Endodermal cell (in vitro differentiated cells): ENCODE data around the gene NCLN. TPM values are rescaled to one million over a fixed set of nuclear protein-coding genes. Genes with fewer than 3 reads are reported as not detected.
A peak's percentile ranks its signal among the peaks of the same experiment; 100 is the strongest.

ENCODE experiments used
- DNase-seq: peaks from one replicate; pipeline ENCODE4 v3.0.0-alpha.2; 2017
- H3K27ac ChIP-seq: 2 replicates; pipeline ENCODE4 v1.5.1; 2013; ENCODE audit warnings: mild to moderate bottlenecking, low read depth, low read length, moderate library complexity
- H3K27me3 ChIP-seq: 2 replicates; pipeline ENCODE4 v1.6.1; 2013; ENCODE audit warnings: mild to moderate bottlenecking, low read length, moderate library complexity; ENCODE audit not compliant: insufficient read depth, control insufficient read depth, poor library complexity, severe bottlenecking
- H3K36me3 ChIP-seq: 2 replicates; pipeline ENCODE4 v1.7.0; 2013; ENCODE audit warnings: mild to moderate bottlenecking, low read length, moderate library complexity; ENCODE audit not compliant: control insufficient read depth, insufficient read depth
- H3K4me1 ChIP-seq: one replicate; pipeline ENCODE4 v1.7.0; 2013; ENCODE audit warnings: low read length; ENCODE audit not compliant: control insufficient read depth, insufficient read depth
- H3K4me3 ChIP-seq: 2 replicates; pipeline ENCODE4 v1.5.1; 2013; ENCODE audit warnings: mild to moderate bottlenecking, low read length, moderate library complexity
- H3K9ac ChIP-seq: 2 replicates; pipeline ENCODE4 v1.6.1; 2013; ENCODE audit warnings: mild to moderate bottlenecking, low read length, moderate library complexity; ENCODE audit not compliant: poor library complexity, severe bottlenecking; ENCODE audit errors: extremely low read depth
- H3K9me3 ChIP-seq: 2 replicates; pipeline ENCODE4 v1.6.1; 2013; ENCODE audit warnings: mild to moderate bottlenecking, low read length, moderate library complexity; ENCODE audit not compliant: control insufficient read depth
- H3K27ac Mint-ChIP-seq: 2 replicates; pipeline ENCODE4 v1.8.0; 2020; ENCODE audit warnings: mixed read lengths
- H3K27me3 Mint-ChIP-seq: 2 replicates; pipeline ENCODE4 v1.8.0; 2021; ENCODE audit warnings: mild to moderate bottlenecking, mixed read lengths; ENCODE audit not compliant: insufficient read depth
- H3K36me3 Mint-ChIP-seq: 2 replicates; pipeline ENCODE4 v1.8.0; 2020; ENCODE audit warnings: low read depth, mixed read lengths
- H3K4me1 Mint-ChIP-seq: 2 replicates; pipeline ENCODE4 v1.8.0; 2020; ENCODE audit warnings: mixed read lengths
- H3K4me3 Mint-ChIP-seq: 2 replicates; pipeline ENCODE4 v1.8.0; 2020; ENCODE audit warnings: mild to moderate bottlenecking, moderate library complexity, mixed read lengths
- H3K9me3 Mint-ChIP-seq: 2 replicates; pipeline ENCODE4 v1.8.0; 2020; ENCODE audit warnings: mild to moderate bottlenecking, mixed read lengths
- WGBS, 2 experiments: methylation state at CpG; one replicate each; pipeline versions ENCODE4 v1.1.5 to v1.1.7; 2013; ENCODE audit warnings: missing lambda C conversion rate in 2 of 2, mixed read lengths in 1 of 2; ENCODE audit not compliant: insufficient coverage in 1 of 2, insufficient read length in 1 of 2; 5-methylcytosine and 5-hydroxymethylcytosine counted together
- total RNA-seq, 2 donors: library from RNA; stranded (reverse); fragmentation: NEBNext Ultra II Directional in 1 of 2; extraction: Animal tissue kit (Norgen Biotek cat#: 25700) in 1 of 2; gene quantifications; 2 replicates in 1 of 2; 3 replicates in 1 of 2; pipeline ENCODE4 v1.2.1, GENCODE V29; 2021
- TF ChIP-seq, protein P1 (sequence below): fragments of 200-600 bp; sonication (generic); conservative IDR thresholded peaks from 2 replicates; pipeline ENCODE4 v1.5.0; 2021; ENCODE audit warnings: antibody characterized with exemption, mild to moderate bottlenecking

NCLN gene
- total RNA-seq, 2 donors from 2014 or later: 80.6 to 91.2 TPM

DNA sequence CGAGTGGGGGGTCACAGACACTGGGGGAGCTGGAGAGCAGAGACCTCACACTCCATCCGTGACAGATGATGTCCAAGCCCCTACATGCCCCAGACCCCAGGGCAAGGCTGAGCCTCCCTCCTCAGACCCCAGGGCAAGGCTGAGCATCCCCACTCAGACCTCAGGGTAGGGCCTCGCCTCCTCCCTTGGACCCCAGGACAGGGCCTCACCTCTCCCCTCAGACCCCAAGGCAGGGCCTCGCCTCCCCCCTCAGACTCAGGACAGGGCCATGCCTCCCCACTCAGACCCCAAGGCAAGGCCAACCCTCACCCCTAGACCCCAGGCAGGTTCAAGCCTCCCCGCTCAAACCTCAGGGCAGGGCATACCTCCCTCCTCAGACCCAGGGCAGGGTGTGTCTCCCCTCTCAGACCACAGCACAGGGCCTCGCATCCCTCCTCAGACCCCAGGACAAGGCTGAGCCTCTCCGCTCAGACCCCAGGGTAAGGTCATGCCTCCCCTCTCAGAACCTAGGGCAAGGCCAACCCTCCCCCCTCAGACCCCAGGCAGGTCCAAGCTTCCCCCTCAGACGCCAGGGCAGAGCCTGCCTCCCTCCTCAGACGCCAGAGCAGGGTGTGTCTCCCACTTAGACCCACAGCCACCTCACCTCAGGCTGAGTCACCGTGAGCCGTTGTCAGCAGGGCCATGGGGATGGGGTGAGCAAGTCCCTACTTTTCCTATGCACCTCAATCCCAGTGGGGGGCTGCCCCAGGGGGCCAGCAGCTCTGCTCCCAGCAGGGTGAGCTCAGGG, 8.8 kb upstream of the NCLN start:
- Mint-ChIP-seq H3K27me3 (no peaks in the 10 kb centered on the region), H3K36me3 (no peaks in the 10 kb centered on the region), H3K4me1 (no peaks in the 10 kb centered on the region), H3K27ac (no peak overlapping the region), H3K9me3 (no peaks in the 10 kb centered on the region), H3K4me3 (no peak overlapping the region)
- H3K27ac ChIP-seq: no peak overlapping the region
- H3K9ac ChIP-seq: no peak overlapping the region
- H3K36me3 ChIP-seq: no peaks in the 10 kb centered on the region
- H3K4me1 ChIP-seq: no peaks in the 10 kb centered on the region
- WGBS, 2 experiments: 84% methylated on average over 11 of the region's 11 CpGs; no CpG with 5 or more reads in 1 of the 2 experiments
- TF ChIP-seq, protein P1, sequence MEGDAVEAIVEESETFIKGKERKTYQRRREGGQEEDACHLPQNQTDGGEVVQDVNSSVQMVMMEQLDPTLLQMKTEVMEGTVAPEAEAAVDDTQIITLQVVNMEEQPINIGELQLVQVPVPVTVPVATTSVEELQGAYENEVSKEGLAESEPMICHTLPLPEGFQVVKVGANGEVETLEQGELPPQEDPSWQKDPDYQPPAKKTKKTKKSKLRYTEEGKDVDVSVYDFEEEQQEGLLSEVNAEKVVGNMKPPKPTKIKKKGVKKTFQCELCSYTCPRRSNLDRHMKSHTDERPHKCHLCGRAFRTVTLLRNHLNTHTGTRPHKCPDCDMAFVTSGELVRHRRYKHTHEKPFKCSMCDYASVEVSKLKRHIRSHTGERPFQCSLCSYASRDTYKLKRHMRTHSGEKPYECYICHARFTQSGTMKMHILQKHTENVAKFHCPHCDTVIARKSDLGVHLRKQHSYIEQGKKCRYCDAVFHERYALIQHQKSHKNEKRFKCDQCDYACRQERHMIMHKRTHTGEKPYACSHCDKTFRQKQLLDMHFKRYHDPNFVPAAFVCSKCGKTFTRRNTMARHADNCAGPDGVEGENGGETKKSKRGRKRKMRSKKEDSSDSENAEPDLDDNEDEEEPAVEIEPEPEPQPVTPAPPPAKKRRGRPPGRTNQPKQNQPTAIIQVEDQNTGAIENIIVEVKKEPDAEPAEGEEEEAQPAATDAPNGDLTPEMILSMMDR: no peak
- DNase-seq: no peak
- H3K4me3 ChIP-seq: no peak overlapping the region
- no peaks in the 10 kb centered on the region for H3K9me3 ChIP-seq
- no peaks in the 10 kb centered on the region for H3K27me3 ChIP-seq

DNA sequence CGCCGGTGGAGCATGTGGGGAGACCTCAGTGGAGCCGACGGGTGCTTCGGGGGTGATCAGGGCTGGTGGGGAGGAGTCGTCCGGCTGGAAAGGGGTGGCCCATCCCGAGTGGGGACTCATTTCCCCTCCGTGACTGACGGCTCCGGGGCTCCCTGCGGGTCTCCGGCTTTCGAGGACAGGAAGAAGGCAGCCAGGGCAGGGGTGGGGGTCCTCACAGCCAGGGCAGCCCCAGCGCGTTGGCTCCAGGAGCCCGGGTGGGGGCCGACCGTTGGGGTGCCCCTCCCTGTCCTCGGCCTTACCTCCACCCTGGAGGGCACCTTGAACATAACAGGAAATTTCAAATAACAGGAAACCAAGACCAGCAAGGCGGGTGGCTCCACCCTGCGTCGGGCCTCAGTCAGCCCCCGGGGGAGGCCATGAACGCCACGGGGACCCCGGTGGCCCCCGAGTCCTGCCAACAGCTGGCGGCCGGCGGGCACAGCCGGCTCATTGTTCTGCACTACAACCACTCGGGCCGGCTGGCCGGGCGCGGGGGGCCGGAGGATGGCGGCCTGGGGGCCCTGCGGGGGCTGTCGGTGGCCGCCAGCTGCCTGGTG, 7.3 kb upstream of the NCLN start, which contains the start of gene S1PR4:
Gene S1PR4 (plus strand): TSS at position 393 of the 596 bp plus-strand sequence. CDS start 24 bp downstream, at position 417.
- Histone ChIP-seq H3K36me3 (no peaks in the 10 kb centered on the region), H3K4me3 (no peak within 1 kb of the TSS), H3K27me3 (no peaks in the 10 kb centered on the region), H3K4me1 (no peaks in the 10 kb centered on the region), H3K9ac (no peak within 1 kb of the TSS), H3K9me3 (no peaks in the 10 kb centered on the region), H3K27ac (no peak within 1 kb of the TSS)
- TF ChIP-seq, protein P1: no peak
- DNase-seq: no peak
- H3K36me3 Mint-ChIP-seq: no peaks in the 10 kb centered on the region
- WGBS, 2 experiments: 92 to 99% methylated on average over 14 to 42 of the region's 42 CpGs
- H3K9me3 Mint-ChIP-seq: no peaks in the 10 kb centered on the region
- H3K27me3 Mint-ChIP-seq: no peaks in the 10 kb centered on the region
- H3K27ac Mint-ChIP-seq: no peak within 1 kb of the TSS
- H3K4me3 Mint-ChIP-seq: no peak within 1 kb of the TSS
- H3K4me1 Mint-ChIP-seq: no peaks in the 10 kb centered on the region

DNA sequence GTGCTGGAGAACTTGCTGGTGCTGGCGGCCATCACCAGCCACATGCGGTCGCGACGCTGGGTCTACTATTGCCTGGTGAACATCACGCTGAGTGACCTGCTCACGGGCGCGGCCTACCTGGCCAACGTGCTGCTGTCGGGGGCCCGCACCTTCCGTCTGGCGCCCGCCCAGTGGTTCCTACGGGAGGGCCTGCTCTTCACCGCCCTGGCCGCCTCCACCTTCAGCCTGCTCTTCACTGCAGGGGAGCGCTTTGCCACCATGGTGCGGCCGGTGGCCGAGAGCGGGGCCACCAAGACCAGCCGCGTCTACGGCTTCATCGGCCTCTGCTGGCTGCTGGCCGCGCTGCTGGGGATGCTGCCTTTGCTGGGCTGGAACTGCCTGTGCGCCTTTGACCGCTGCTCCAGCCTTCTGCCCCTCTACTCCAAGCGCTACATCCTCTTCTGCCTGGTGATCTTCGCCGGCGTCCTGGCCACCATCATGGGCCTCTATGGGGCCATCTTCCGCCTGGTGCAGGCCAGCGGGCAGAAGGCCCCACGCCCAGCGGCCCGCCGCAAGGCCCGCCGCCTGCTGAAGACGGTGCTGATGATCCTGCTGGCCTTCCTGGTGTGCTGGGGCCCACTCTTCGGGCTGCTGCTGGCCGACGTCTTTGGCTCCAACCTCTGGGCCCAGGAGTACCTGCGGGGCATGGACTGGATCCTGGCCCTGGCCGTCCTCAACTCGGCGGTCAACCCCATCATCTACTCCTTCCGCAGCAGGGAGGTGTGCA, 6.6 kb upstream of the NCLN start:
- Mint-ChIP-seq H3K9me3 (no peaks in the 10 kb centered on the region), H3K4me1 (no peaks in the 10 kb centered on the region), H3K27me3 (no peaks in the 10 kb centered on the region), H3K4me3 (no peak overlapping the region), H3K36me3 (no peaks in the 10 kb centered on the region), H3K27ac (no peak overlapping the region)
- 94 to 95% methylated on average over 35 to 52 of the region's 52 CpGs for WGBS, 2 experiments
- TF ChIP-seq, protein P1: no peak
- no peaks in the 10 kb centered on the region for H3K9me3 ChIP-seq
- no peak overlapping the region for H3K9ac ChIP-seq
- H3K27ac ChIP-seq: no peak overlapping the region
- H3K36me3 ChIP-seq: no peaks in the 10 kb centered on the region
- H3K4me1 ChIP-seq: no peaks in the 10 kb centered on the region
- H3K4me3 ChIP-seq: no peak overlapping the region
- peak; percentile 59 for DNase-seq
- H3K27me3 ChIP-seq: no peaks in the 10 kb centered on the region
